Measurements from ENCODE around the gene CATSPERD. TPM values are rescaled to one million over a fixed set of nuclear protein-coding genes. Genes with fewer than 3 reads are reported as not detected.

CATSPERD gene
- polyA plus RNA-seq, 1 donor (not counting 4 experiments of a cell fraction or from before 2014, with no cell fraction given): not detected

- H4K20me1 ChIP-seq (ENCODE audit: control insufficient read depth, extremely low read depth, insufficient read depth, low read length): peaks cover 8% of the 10 kb centered on the region
- no peak for DNase-seq (ENCODE audit: low read depth, low spot score)
Measured at GRCh38 chr19:5711025-5711424, 9.4 kb upstream of the CATSPERD start.

GRCh38 chr19:5711713-5712161 lies 8.7 kb upstream of the CATSPERD start:
- Histone ChIP-seq H3K79me2 (ENCODE audit: control insufficient read depth, insufficient read depth, low read length) (peaks cover 21% of the 10 kb centered on the region), H3K27me3 (ENCODE audit: control insufficient read depth, extremely low read depth, insufficient read depth, low read length) (no peaks in the 10 kb centered on the region), H3K4me1 (ENCODE audit: control insufficient read depth, extremely low read depth, insufficient read depth, low read length) (no peaks in the 10 kb centered on the region), H4K20me1 (ENCODE audit: control insufficient read depth, extremely low read depth, insufficient read depth, low read length) (peaks cover 8% of the 10 kb centered on the region), H3K9ac (ENCODE audit: control insufficient read depth, extremely low read depth, insufficient read depth, low read length) (no peak overlapping the region), H3K4me2 (ENCODE audit: control insufficient read depth, extremely low read depth, insufficient read depth, low read depth, low read length) (no peak overlapping the region), H2AFZ (ENCODE audit: control insufficient read depth, low read length) (no peak overlapping the region), H3K27ac (ENCODE audit: control insufficient read depth, insufficient read depth, low read length) (no peak overlapping the region), H3K9me3 (ENCODE audit: control insufficient read depth, low read depth, low read length) (no peaks in the 10 kb centered on the region), H3K36me3 (ENCODE audit: control insufficient read depth in 2 of 2, extremely low read depth in 1 of 2, insufficient read depth in 2 of 2, low read length in 2 of 2) (peaks cover 34 to 50% of the 10 kb centered on the region in 2 experiments), H3K9me1 (ENCODE audit: control insufficient read depth, extremely low read depth, insufficient read depth, low read length) (no peaks in the 10 kb centered on the region), H3K4me3 (ENCODE audit: control insufficient read depth in 2 of 3, extremely low read depth in 1 of 3, insufficient read depth in 2 of 3, low read depth in 1 of 3, low read length in 3 of 3) (no peak overlapping the region)
- dilution Hi-C loops (cut with MboI; ENCODE audit: extremely low pct_ligation_motif_present, low sequenced_read_pairs): no loop called here
- no peak for DNase-seq (ENCODE audit: low read depth, low spot score)
- FAIRE-seq: no peak
- TF ChIP-seq CTCF (optimal IDR thresholded peaks at IDR 0.05 in 1 of 3, IDR thresholded peaks at IDR 0.05 in 1 of 3, conservative IDR thresholded peaks at IDR 0.05 in 1 of 3; ENCODE audit: extremely low read depth in 1 of 3, insufficient read depth in 2 of 3, low read length in 3 of 3) (no peak), EZH2 (IDR thresholded peaks at IDR 0.05; ENCODE audit: low read length) (no peak)

More at GRCh38 chr19:5711025-5711424, 9.4 kb upstream of the CATSPERD start:
- FAIRE-seq: no peak
- H3K4me2 ChIP-seq (ENCODE audit: control insufficient read depth, extremely low read depth, insufficient read depth, low read depth, low read length): no peak overlapping the region
- H3K4me3 ChIP-seq (ENCODE audit: control insufficient read depth in 2 of 3, extremely low read depth in 1 of 3, insufficient read depth in 2 of 3, low read depth in 1 of 3, low read length in 3 of 3): no peak overlapping the region
- H3K79me2 ChIP-seq (ENCODE audit: control insufficient read depth, insufficient read depth, low read length): peaks cover 15% of the 10 kb centered on the region
- no peaks in the 10 kb centered on the region for H3K9me1 ChIP-seq (ENCODE audit: control insufficient read depth, extremely low read depth, insufficient read depth, low read length)
- TF ChIP-seq EZH2 (IDR thresholded peaks at IDR 0.05; ENCODE audit: low read length): no peak
- TF ChIP-seq CTCF (optimal IDR thresholded peaks at IDR 0.05 in 1 of 3, IDR thresholded peaks at IDR 0.05 in 1 of 3, conservative IDR thresholded peaks at IDR 0.05 in 1 of 3; ENCODE audit: extremely low read depth in 1 of 3, insufficient read depth in 2 of 3, low read length in 3 of 3): no peak
- dilution Hi-C loops (cut with MboI; ENCODE audit: extremely low pct_ligation_motif_present, low sequenced_read_pairs): no loop called here
- H2AFZ ChIP-seq (ENCODE audit: control insufficient read depth, low read length): no peak overlapping the region
- H3K27me3 ChIP-seq (ENCODE audit: control insufficient read depth, extremely low read depth, insufficient read depth, low read length): no peaks in the 10 kb centered on the region
- no peak overlapping the region for H3K9ac ChIP-seq (ENCODE audit: control insufficient read depth, extremely low read depth, insufficient read depth, low read length)
- peaks cover 38 to 52% of the 10 kb centered on the region in 2 experiments for H3K36me3 ChIP-seq (ENCODE audit: control insufficient read depth in 2 of 2, extremely low read depth in 1 of 2, insufficient read depth in 2 of 2, low read length in 2 of 2)
- H3K4me1 ChIP-seq (ENCODE audit: control insufficient read depth, extremely low read depth, insufficient read depth, low read length): no peaks in the 10 kb centered on the region
- no peaks in the 10 kb centered on the region for H3K9me3 ChIP-seq (ENCODE audit: control insufficient read depth, low read depth, low read length)
- no peak overlapping the region for H3K27ac ChIP-seq (ENCODE audit: control insufficient read depth, insufficient read depth, low read length)
